SK-N-SH treated with all-trans-retinoic acid at 6 μM for 48 hours (cell line): ENCODE measurements around the gene TH.

Experiments
- ATAC-seq: fragments of 200-7000 bp; cut with Tn5 transposase; 3 replicates; pipeline ENCODE4 v1.9.1; 2020; ENCODE audit warnings: mild to moderate bottlenecking, moderate library complexity
- BACH2 ChIP-seq: fragments of 250-450 bp; sonication (Bioruptor Pico); IDR thresholded peaks from 2 replicates; pipeline ENCODE4 v1.9.0; 2021; ENCODE audit warnings: mild to moderate bottlenecking, borderline replicate concordance
- CREB5 ChIP-seq: fragments of 250-450 bp; sonication (Bioruptor Pico); IDR thresholded peaks from 2 replicates; pipeline ENCODE4 v1.5.1; 2020; ENCODE audit warnings: low read depth, mild to moderate bottlenecking, moderate library complexity
- CSDC2 ChIP-seq: fragments of 250-450 bp; sonication (Bioruptor Pico); IDR thresholded peaks from 2 replicates; pipeline ENCODE4 v1.5.0; 2020; ENCODE audit warnings: mild to moderate bottlenecking, moderate library complexity
- CSRNP3 ChIP-seq: fragments of 250-450 bp; sonication (Bioruptor Pico); IDR thresholded peaks from 2 replicates; pipeline ENCODE4 v1.5.1; 2021; ENCODE audit warnings: mild to moderate bottlenecking, moderate library complexity
- ESRRG ChIP-seq: fragments of 250-450 bp; sonication (Bioruptor Pico); IDR thresholded peaks from 2 replicates; pipeline ENCODE4 v1.6.1; 2021; ENCODE audit warnings: mild to moderate bottlenecking
- GLIS3 ChIP-seq: fragments of 250-450 bp; sonication (Bioruptor Pico); IDR thresholded peaks from 2 replicates; pipeline ENCODE4 v1.5.0; 2020; ENCODE audit warnings: mild to moderate bottlenecking, moderate library complexity
- ISL1 ChIP-seq: fragments of 250-450 bp; sonication (Bioruptor Pico); IDR thresholded peaks from 2 replicates; pipeline ENCODE4 v2.1.2; 2022; ENCODE audit warnings: mild to moderate bottlenecking, moderate library complexity
- OSR1 ChIP-seq: fragments of 250-450 bp; sonication (Bioruptor Pico); IDR thresholded peaks from 2 replicates; pipeline ENCODE4 v1.8.0; 2022; ENCODE audit warnings: moderate library complexity, mild to moderate bottlenecking, inconsistent platforms
- PATZ1 ChIP-seq: fragments of 250-450 bp; sonication (Bioruptor Pico); IDR thresholded peaks from 2 replicates; pipeline ENCODE4 v1.8.0; 2020; ENCODE audit warnings: mild to moderate bottlenecking, moderate library complexity, borderline replicate concordance
- POU6F1 ChIP-seq: fragments of 250-450 bp; sonication (Bioruptor Pico); IDR thresholded peaks from 2 replicates; pipeline ENCODE4 v1.8.0; 2021; ENCODE audit warnings: low read depth, mild to moderate bottlenecking, moderate library complexity, borderline replicate concordance
- PPARA ChIP-seq: fragments of 250-450 bp; sonication (Bioruptor Pico); IDR thresholded peaks from 2 replicates; pipeline ENCODE4 v1.5.0; 2020; ENCODE audit warnings: mild to moderate bottlenecking, borderline replicate concordance
- SNAI2 ChIP-seq: fragments of 250-450 bp; sonication (Bioruptor Pico); IDR thresholded peaks from 2 replicates; pipeline ENCODE4 v1.5.0; 2020; ENCODE audit warnings: mild to moderate bottlenecking, moderate library complexity
- TOX ChIP-seq: fragments of 250-450 bp; sonication (Bioruptor Pico); IDR thresholded peaks from 2 replicates; pipeline ENCODE4 v1.8.0; 2021; ENCODE audit warnings: mild to moderate bottlenecking, moderate library complexity, borderline replicate concordance
- TSHZ2 ChIP-seq: fragments of 250-450 bp; sonication (Bioruptor Pico); IDR thresholded peaks from 2 replicates; pipeline ENCODE4 v1.5.0; 2020; ENCODE audit warnings: mild to moderate bottlenecking, moderate library complexity
- ZC3H10 ChIP-seq: fragments of 250-450 bp; sonication (Bioruptor Pico); IDR thresholded peaks from 2 replicates; pipeline ENCODE4 v1.5.1; 2021; ENCODE audit warnings: mild to moderate bottlenecking, moderate library complexity
- ZFP30 ChIP-seq: fragments of 450-650 bp; formaldehyde crosslinking; IDR thresholded peaks from 2 replicates; pipeline ENCODE4 v1.5.0; 2022; ENCODE audit warnings: mild to moderate bottlenecking, moderate library complexity
- ZNF565 ChIP-seq: fragments of 450-650 bp; formaldehyde crosslinking; conservative IDR thresholded peaks from 2 replicates; pipeline ENCODE4 v1.5.0; 2020; ENCODE audit warnings: low read depth, mild to moderate bottlenecking, moderate library complexity
- ZNF70 ChIP-seq: fragments of 450-650 bp; formaldehyde crosslinking; IDR thresholded peaks from 2 replicates; pipeline ENCODE4 v1.5.0; 2020; ENCODE audit warnings: mild to moderate bottlenecking, moderate library complexity
- ZNF8 ChIP-seq: fragments of 450-650 bp; formaldehyde crosslinking; IDR thresholded peaks from 2 replicates; pipeline ENCODE4 v1.5.0; 2020; ENCODE audit warnings: mild to moderate bottlenecking, moderate library complexity

TH gene

GRCh38 chr11:2138068-2138430, 33.6 kb downstream of the TH start:
- no peak for ATAC-seq
- TF ChIP-seq PATZ1 (CRISPR knock-in tag) (no peak), GLIS3 (CRISPR knock-in tag) (no peak), POU6F1 (CRISPR knock-in tag) (no peak), SNAI2 (CRISPR knock-in tag) (no peak), ZNF70 (CRISPR knock-in tag) (no peak), BACH2 (no peak), OSR1 (CRISPR knock-in tag) (no peak)

- no peak for TF ChIP-seq CSDC2 (CRISPR knock-in tag)
- peak; percentile 68 for ATAC-seq
Measured at GRCh38 chr11:2137202-2138067, 34.2 kb downstream of the TH start.

GRCh38 chr11:2136952-2137201, 34.7 kb downstream of the TH start:
- no peak for TF ChIP-seq ZNF70 (CRISPR knock-in tag)
- TF ChIP-seq CREB5: no peak
- no peak for TF ChIP-seq ISL1
- no peak for TF ChIP-seq ZFP30 (CRISPR knock-in tag)
- TF ChIP-seq GLIS3 (CRISPR knock-in tag): no peak
- TF ChIP-seq ESRRG (CRISPR knock-in tag): no peak
- no peak for TF ChIP-seq ZNF565 (CRISPR knock-in tag)
- no peak for TF ChIP-seq TSHZ2
- no peak for TF ChIP-seq POU6F1 (CRISPR knock-in tag)
- TF ChIP-seq BACH2: no peak
- no peak for TF ChIP-seq PPARA (CRISPR knock-in tag)
- TF ChIP-seq SNAI2 (CRISPR knock-in tag): no peak
- ATAC-seq: no peak

- ATAC-seq: no peak
- TF ChIP-seq CSDC2 (CRISPR knock-in tag): no peak
- TF ChIP-seq ZFP30 (CRISPR knock-in tag): no peak
- no peak for TF ChIP-seq ZNF565 (CRISPR knock-in tag)
- TF ChIP-seq ZNF8 (CRISPR knock-in tag): no peak
- TF ChIP-seq SNAI2 (CRISPR knock-in tag): no peak
- no peak for TF ChIP-seq ESRRG (CRISPR knock-in tag)
- TF ChIP-seq TSHZ2: no peak
- TF ChIP-seq CSRNP3 (CRISPR knock-in tag): no peak
- TF ChIP-seq PPARA (CRISPR knock-in tag): no peak
- TF ChIP-seq TOX (CRISPR knock-in tag): no peak
- no peak for TF ChIP-seq ZC3H10 (CRISPR knock-in tag)
Measured at GRCh38 chr11:2136209-2136951, 35.2 kb downstream of the TH start.
